OCI-LY1 (cell line): Measurements from ENCODE around the gene KNG1.

Experiments used
- CTCF ChIP-seq: fragments of 200-600 bp; sonication (generic), shearing (Covaris generic); IDR thresholded peaks from 2 replicates; pipeline ENCODE4 v1.5.1; 2017; ENCODE audit warnings: mild to moderate bottlenecking, antibody characterized with exemption, low read length, moderate library complexity, mixed read lengths
- EZH2 ChIP-seq: fragments of 200-600 bp; sonication (generic), shearing (Covaris generic); IDR thresholded peaks from 2 replicates; pipeline ENCODE4 v1.8.0; 2017; ENCODE audit warnings: borderline replicate concordance, mixed run types, mild to moderate bottlenecking, antibody characterized with exemption, low read length, moderate library complexity, mixed read lengths

GRCh38 chr3:186788482-186789370 is 71.6 kb downstream of the KNG1 start:
- TF ChIP-seq CTCF, result no peak
- no peak for TF ChIP-seq EZH2
